ENCODE results near the gene KIF17. TPM values are rescaled to one million over a fixed set of nuclear protein-coding genes. Genes with fewer than 3 reads are reported as not detected.

The KIF17 gene
- total RNA-seq, 4 donors from 2014 or later, result 0.76 to 5.6 (median 2.1) TPM

DNA sequence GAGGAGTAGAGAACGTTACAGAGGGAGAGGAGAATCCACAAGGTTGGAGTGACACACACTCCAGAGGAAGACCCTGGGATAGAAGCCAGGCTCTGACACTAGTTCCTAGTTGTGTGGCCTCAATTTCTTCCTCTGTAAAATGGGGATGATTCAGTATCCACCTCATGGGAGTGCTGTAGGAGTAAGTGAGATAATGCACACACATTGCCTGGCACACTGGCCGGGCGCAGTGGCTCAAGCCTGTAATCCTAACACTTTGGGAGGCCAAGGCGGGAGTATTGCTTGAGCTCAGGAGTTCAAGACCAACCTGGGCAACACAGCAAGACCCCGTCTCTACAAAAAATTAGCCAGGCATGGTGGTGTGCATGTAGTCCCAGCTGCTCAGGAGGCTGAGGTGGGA, 8.9 kb downstream of the KIF17 start:
- H3K36me3 ChIP-seq, result no peaks in the 10 kb centered on the region
- WGBS, result 92% methylated on average over 5 of the region's 5 CpGs
- no peak overlapping the region for H3K4me3 ChIP-seq
- DNase-seq (ENCODE audit: low spot score in 2 of 2), result no peak
- H3K27ac ChIP-seq, result no peak overlapping the region
- TF ChIP-seq, protein P1, sequence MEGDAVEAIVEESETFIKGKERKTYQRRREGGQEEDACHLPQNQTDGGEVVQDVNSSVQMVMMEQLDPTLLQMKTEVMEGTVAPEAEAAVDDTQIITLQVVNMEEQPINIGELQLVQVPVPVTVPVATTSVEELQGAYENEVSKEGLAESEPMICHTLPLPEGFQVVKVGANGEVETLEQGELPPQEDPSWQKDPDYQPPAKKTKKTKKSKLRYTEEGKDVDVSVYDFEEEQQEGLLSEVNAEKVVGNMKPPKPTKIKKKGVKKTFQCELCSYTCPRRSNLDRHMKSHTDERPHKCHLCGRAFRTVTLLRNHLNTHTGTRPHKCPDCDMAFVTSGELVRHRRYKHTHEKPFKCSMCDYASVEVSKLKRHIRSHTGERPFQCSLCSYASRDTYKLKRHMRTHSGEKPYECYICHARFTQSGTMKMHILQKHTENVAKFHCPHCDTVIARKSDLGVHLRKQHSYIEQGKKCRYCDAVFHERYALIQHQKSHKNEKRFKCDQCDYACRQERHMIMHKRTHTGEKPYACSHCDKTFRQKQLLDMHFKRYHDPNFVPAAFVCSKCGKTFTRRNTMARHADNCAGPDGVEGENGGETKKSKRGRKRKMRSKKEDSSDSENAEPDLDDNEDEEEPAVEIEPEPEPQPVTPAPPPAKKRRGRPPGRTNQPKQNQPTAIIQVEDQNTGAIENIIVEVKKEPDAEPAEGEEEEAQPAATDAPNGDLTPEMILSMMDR (IDR thresholded peaks at IDR 0.05), result no peak
- TF ChIP-seq POLR2AphosphoS5 (IDR thresholded peaks at IDR 0.05), result no peak
- TF ChIP-seq EP300 (IDR thresholded peaks at IDR 0.05), result no peak
- TF ChIP-seq POLR2A (IDR thresholded peaks at IDR 0.05), result no peak
- no peaks in the 10 kb centered on the region for H3K27me3 ChIP-seq
- no peaks in the 10 kb centered on the region for H3K4me1 ChIP-seq
- H3K9me3 ChIP-seq, result no peaks in the 10 kb centered on the region

GRCh38 chr1:20708057-20708456, 9.8 kb downstream of the KIF17 start:
- H3K36me3 ChIP-seq, result no peaks in the 10 kb centered on the region
- 89% methylated on average over 6 of the region's 6 CpGs for WGBS
- DNase-seq (ENCODE audit: low spot score in 2 of 2), result no peak

DNA sequence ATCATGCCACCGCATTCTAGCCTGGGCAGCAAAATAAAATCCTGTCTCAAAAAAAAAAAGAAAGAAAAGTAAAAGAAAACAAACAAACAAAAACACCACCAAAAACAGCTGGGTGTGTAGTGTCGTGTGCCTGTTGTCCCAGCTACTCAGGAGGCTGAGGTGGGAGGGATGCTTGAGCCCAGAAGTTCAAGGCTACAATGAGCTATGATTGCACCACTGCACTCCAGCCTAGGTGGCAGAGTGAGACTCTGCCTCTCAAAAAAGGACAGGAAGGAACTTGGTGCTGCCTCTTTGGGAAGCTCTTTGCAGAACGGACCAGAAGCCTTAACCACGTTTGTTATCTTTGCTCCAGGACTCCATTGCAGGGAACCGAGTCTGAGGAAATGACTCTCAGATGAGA, 11.0 kb downstream of the KIF17 start:
- H3K4me3 ChIP-seq, result no peak overlapping the region
- no peaks in the 10 kb centered on the region for H3K4me1 ChIP-seq
- no peaks in the 10 kb centered on the region for H3K9me3 ChIP-seq
- 58% methylated on average over 5 of the region's 5 CpGs for WGBS
- no peaks in the 10 kb centered on the region for H3K36me3 ChIP-seq
- TF ChIP-seq POLR2A (IDR thresholded peaks at IDR 0.05) (no peak), POLR2AphosphoS5 (IDR thresholded peaks at IDR 0.05) (no peak), EP300 (IDR thresholded peaks at IDR 0.05) (no peak)
- TF ChIP-seq, protein P1 (IDR thresholded peaks at IDR 0.05), result no peak
- DNase-seq (ENCODE audit: low spot score in 2 of 2), result no peak
- no peaks in the 10 kb centered on the region for H3K27me3 ChIP-seq
- H3K27ac ChIP-seq, result no peak overlapping the region

More at GRCh38 chr1:20708057-20708456, 9.8 kb downstream of the KIF17 start:
- H3K9me3 ChIP-seq, result no peaks in the 10 kb centered on the region
- H3K27ac ChIP-seq, result no peak overlapping the region
- TF ChIP-seq POLR2AphosphoS5 (IDR thresholded peaks at IDR 0.05), result no peak
- TF ChIP-seq EP300 (IDR thresholded peaks at IDR 0.05), result no peak
- TF ChIP-seq, protein P1 (IDR thresholded peaks at IDR 0.05), result no peak
- TF ChIP-seq POLR2A (IDR thresholded peaks at IDR 0.05), result no peak
- no peaks in the 10 kb centered on the region for H3K27me3 ChIP-seq
- H3K4me3 ChIP-seq, result no peak overlapping the region
- H3K4me1 ChIP-seq, result no peaks in the 10 kb centered on the region

DNA sequence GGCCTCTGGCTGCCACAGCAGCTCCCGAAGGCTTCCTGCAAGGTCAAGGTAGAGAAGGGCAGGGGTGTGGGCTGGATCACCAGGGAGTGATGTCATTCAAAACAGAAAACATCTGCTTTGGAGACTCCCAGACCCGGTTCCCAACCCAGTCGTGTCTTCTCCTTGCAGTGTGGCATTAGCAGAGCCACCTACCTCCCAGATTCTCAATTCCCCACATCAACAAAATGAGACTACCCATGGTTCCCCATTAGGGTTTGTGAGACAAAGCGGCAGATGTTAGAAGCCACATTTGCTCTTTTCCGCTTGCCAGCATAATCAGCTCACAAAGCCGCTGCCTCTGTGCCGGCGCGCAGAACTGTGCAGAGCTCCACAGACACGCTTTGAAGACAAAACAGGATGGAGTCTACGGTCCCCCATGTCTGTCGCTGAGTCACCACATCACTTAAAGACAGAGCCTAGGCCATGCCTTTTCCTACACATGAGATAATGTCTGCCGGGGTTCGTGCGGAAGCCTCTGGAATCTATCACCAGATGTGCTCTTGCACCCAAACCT, 12.5 kb downstream of the KIF17 start:
- Histone ChIP-seq H3K27ac (no peak overlapping the region), H3K4me1 (no peaks in the 10 kb centered on the region), H3K4me3 (no peak overlapping the region), H3K36me3 (no peaks in the 10 kb centered on the region), H3K27me3 (no peaks in the 10 kb centered on the region), H3K9me3 (no peaks in the 10 kb centered on the region)
- DNase-seq (ENCODE audit: low spot score in 2 of 2), result no peak
- 86% methylated on average over 15 of the region's 15 CpGs for WGBS
- TF ChIP-seq, protein P1 (IDR thresholded peaks at IDR 0.05), result no peak
- TF ChIP-seq POLR2AphosphoS5 (IDR thresholded peaks at IDR 0.05) (no peak), EP300 (IDR thresholded peaks at IDR 0.05) (no peak), POLR2A (IDR thresholded peaks at IDR 0.05) (no peak)

- TF ChIP-seq, protein P1 (IDR thresholded peaks at IDR 0.05), result no peak
- TF ChIP-seq EP300 (IDR thresholded peaks at IDR 0.05), result no peak
- no peak for TF ChIP-seq POLR2A (IDR thresholded peaks at IDR 0.05)
- no peak for TF ChIP-seq POLR2AphosphoS5 (IDR thresholded peaks at IDR 0.05)
- no peaks in the 10 kb centered on the region for H3K9me3 ChIP-seq
- H3K27ac ChIP-seq, result no peak overlapping the region
- H3K36me3 ChIP-seq, result no peaks in the 10 kb centered on the region
- no peak overlapping the region for H3K4me3 ChIP-seq
- no peak for DNase-seq (ENCODE audit: low spot score in 2 of 2)
- 87% methylated on average over 12 of the region's 41 CpGs for WGBS
- no peaks in the 10 kb centered on the region for H3K4me1 ChIP-seq
- H3K27me3 ChIP-seq, result no peaks in the 10 kb centered on the region
These were observed 13.2 kb downstream of the KIF17 start for GRCh38 chr1:20704390-20705202.

Measured in suprapubic skin (tissue), 4 donors.